WI38 (cell line): ENCODE measurements around the gene PPP6R3.

ENCODE experiments used
- H3K4me3 ChIP-seq: 2 replicates; pipeline ENCODE4 v1.5.1; 2011; ENCODE audit warnings: low read depth, mild to moderate bottlenecking, control low read depth, low read length
- CTCF ChIP-seq: IDR thresholded peaks from 2 replicates; pipeline ENCODE4 v1.5.1; 2012; ENCODE audit warnings: low read depth, mild to moderate bottlenecking, control low read depth, low read length

PPP6R3 gene

GRCh38 chr11:68655406-68655805 is 194.9 kb downstream of the PPP6R3 start:
- H3K4me3 ChIP-seq: no peak overlapping the region

GRCh38 chr11:68655806-68656205 is 195.3 kb downstream of the PPP6R3 start:
- TF ChIP-seq CTCF: no peak

More at GRCh38 chr11:68655406-68655805, 194.9 kb downstream of the PPP6R3 start:
- TF ChIP-seq CTCF: no peak

GRCh38 chr11:68657021-68657780 is 196.6 kb downstream of the PPP6R3 start:
- no peak for TF ChIP-seq CTCF
- no peak overlapping the region for H3K4me3 ChIP-seq

More at GRCh38 chr11:68655806-68656205, 195.3 kb downstream of the PPP6R3 start:
- no peak overlapping the region for H3K4me3 ChIP-seq

- no peak for TF ChIP-seq CTCF
- no peak overlapping the region for H3K4me3 ChIP-seq
Measured at GRCh38 chr11:68658097-68658496, 197.5 kb downstream of the PPP6R3 start.

GRCh38 chr11:68658661-68659060 is 198.1 kb downstream of the PPP6R3 start:
- no peak for TF ChIP-seq CTCF
- no peak overlapping the region for H3K4me3 ChIP-seq

GRCh38 chr11:68659158-68659921 is 198.8 kb downstream of the PPP6R3 start:
- no peak for TF ChIP-seq CTCF

More at GRCh38 chr11:68659158-68659921, 198.8 kb downstream of the PPP6R3 start:
- H3K4me3 ChIP-seq: no peak overlapping the region
